ENCODE measurements around the gene PRMT9.

DNA sequence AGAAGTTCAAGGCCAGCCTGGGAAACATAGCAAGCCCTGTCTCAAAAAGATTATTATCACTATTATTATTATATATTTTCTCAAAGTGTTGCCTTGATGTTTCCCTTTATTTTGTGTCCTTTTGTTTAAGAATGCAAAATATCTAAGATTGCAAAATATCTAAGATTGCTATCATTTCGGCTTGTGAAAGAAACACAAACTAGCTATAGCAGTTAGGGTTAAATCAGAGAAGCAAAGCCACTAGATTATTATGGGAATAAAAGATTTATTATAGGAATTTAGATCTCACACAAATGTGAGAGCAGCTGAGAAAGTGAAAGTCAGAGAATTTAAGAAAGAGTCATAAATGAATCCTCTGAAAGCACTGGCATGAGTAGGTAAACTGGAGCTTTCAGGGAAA lies 84.8 kb downstream of the PRMT9 start:
- TF ChIP-seq EZH2 (IDR thresholded peaks at IDR 0.05; ENCODE audit: insufficient read depth, poor library complexity, severe bottlenecking) (no peak), EZH2phosphoT487 (IDR thresholded peaks at IDR 0.05; ENCODE audit: insufficient read depth, low read depth) (no peak)
